ENCODE measurements around the gene BTF3. TPM values are rescaled to one million over a fixed set of nuclear protein-coding genes. Genes with fewer than 3 reads are reported as not detected.

Gene BTF3
- 947 and 972 TPM in 2 replicates for polyA plus RNA-seq (2013)

- no peaks in the 10 kb centered on the region for H3K27me3 ChIP-seq (ENCODE audit: insufficient read depth, low read length)
- H3K27ac ChIP-seq (ENCODE audit: low read depth, low read length) = peak within 1 kb of the TSS; percentile 42
- no peak within 1 kb of the TSS for H3K23ac ChIP-seq (ENCODE audit: low read length)
- H3K4me3 ChIP-seq (ENCODE audit: low read depth, low read length) = peak within 1 kb of the TSS; percentile 97
- H2BK120ac ChIP-seq (ENCODE audit: insufficient read depth, low read length, poor library complexity) = peak within 1 kb of the TSS; percentile 28
- H3K4ac ChIP-seq (ENCODE audit: low read depth, low read length) = peak within 1 kb of the TSS; percentile 81
- H3K79me2 ChIP-seq (ENCODE audit: control insufficient read depth, insufficient read depth, low read length, poor library complexity) = peaks cover 9% of the 10 kb centered on the region
- H4K12ac ChIP-seq (ENCODE audit: low read depth, low read length) = peak within 1 kb of the TSS; percentile 94
- H3K4me2 ChIP-seq (ENCODE audit: low read length) = peak within 1 kb of the TSS; percentile 71
- peak within 1 kb of the TSS; percentile 97 for H3K14ac ChIP-seq (ENCODE audit: low read length)
- peak within 1 kb of the TSS; percentile 73 for H4K91ac ChIP-seq (ENCODE audit: low read depth, low read length)
- DNase-seq = peak; percentile 97 to 100
- H4K8ac ChIP-seq (ENCODE audit: low read depth, low read length) = peak within 1 kb of the TSS; percentile 99
- peak within 1 kb of the TSS; percentile 96 for H3K18ac ChIP-seq (ENCODE audit: low read length)
- peak within 1 kb of the TSS; percentile 93 for H2AFZ ChIP-seq (ENCODE audit: insufficient read depth, low read length, poor library complexity)
- peaks cover 11% of the 10 kb centered on the region for H3K79me1 ChIP-seq (ENCODE audit: low read length)
- no peaks in the 10 kb centered on the region for H3K9me3 ChIP-seq (ENCODE audit: insufficient read depth, low read depth, low read length)
- WGBS (ENCODE audit: extremely low coverage, insufficient coverage, insufficient read length) = no CpG with 5 or more reads among the region's 67 CpGs
- H3K36me3 ChIP-seq (ENCODE audit: control insufficient read depth in 1 of 2, insufficient read depth in 2 of 2, low read length in 2 of 2) = peaks cover 7 to 10% of the 10 kb centered on the region in 2 experiments
- peak within 1 kb of the TSS; percentile 64 for H2BK5ac ChIP-seq (ENCODE audit: low read depth, low read length, poor library complexity)
- H3K9ac ChIP-seq (ENCODE audit: low read length) = peak within 1 kb of the TSS; percentile 92
- H2AK5ac ChIP-seq (ENCODE audit: low read length) = peak within 1 kb of the TSS; percentile 87
- no peak within 1 kb of the TSS for H2BK12ac ChIP-seq (ENCODE audit: low read length)
- peaks cover 0 to 5% of the 10 kb centered on the region in 2 experiments for H3K4me1 ChIP-seq (ENCODE audit: control insufficient read depth in 1 of 2, insufficient read depth in 2 of 2, low read length in 2 of 2)
Observed at GRCh38 chr5:73498057-73498992, at the start of gene BTF3. BTF3 (plus strand) TSS chr5:73498442; CDS start chr5:73498668, 226 bp downstream.

- WGBS (ENCODE audit: extremely low coverage, insufficient coverage, insufficient read length) = no CpG with 5 or more reads among the region's 59 CpGs
- Histone ChIP-seq H3K9ac (ENCODE audit: low read length) (no peak within 1 kb of the TSS), H3K23ac (ENCODE audit: low read length) (no peak within 1 kb of the TSS)
Observed at GRCh38 chr5:73448463-73449136, 49.6 kb upstream of the BTF3 start, which contains the start of gene FOXD1. FOXD1 (minus strand) TSS chr5:73448777; CDS start chr5:73448362, 415 bp downstream.

GRCh38 chr5:73450137-73450536 lies 48.1 kb upstream of the BTF3 start:
- no CpG with 5 or more reads among the region's 7 CpGs for WGBS (ENCODE audit: extremely low coverage, insufficient coverage, insufficient read length)
- H3K9ac ChIP-seq (ENCODE audit: low read length) = no peak overlapping the region
- H2BK120ac ChIP-seq (ENCODE audit: insufficient read depth, low read length, poor library complexity) = no peak overlapping the region
- no peak overlapping the region for H2AFZ ChIP-seq (ENCODE audit: insufficient read depth, low read length, poor library complexity)
- DNase-seq = no peak
- H4K12ac ChIP-seq (ENCODE audit: low read depth, low read length) = no peak overlapping the region
- no peaks in the 10 kb centered on the region for H3K79me2 ChIP-seq (ENCODE audit: control insufficient read depth, insufficient read depth, low read length, poor library complexity)
- no peaks in the 10 kb centered on the region for H3K79me1 ChIP-seq (ENCODE audit: low read length)
- no peak overlapping the region for H4K91ac ChIP-seq (ENCODE audit: low read depth, low read length)
- no peak overlapping the region for H2BK12ac ChIP-seq (ENCODE audit: low read length)
- no peak overlapping the region for H3K4me3 ChIP-seq (ENCODE audit: low read depth, low read length)
- no peak overlapping the region for H4K8ac ChIP-seq (ENCODE audit: low read depth, low read length)
- H3K36me3 ChIP-seq (ENCODE audit: control insufficient read depth in 1 of 2, insufficient read depth in 2 of 2, low read length in 2 of 2) = no peaks in the 10 kb centered on the region
- no peak overlapping the region for H2AK5ac ChIP-seq (ENCODE audit: low read length)
- peaks cover 51% of the 10 kb centered on the region for H3K27me3 ChIP-seq (ENCODE audit: insufficient read depth, low read length)
- peaks cover 17 to 23% of the 10 kb centered on the region in 2 experiments for H3K4me1 ChIP-seq (ENCODE audit: control insufficient read depth in 1 of 2, insufficient read depth in 2 of 2, low read length in 2 of 2)
- no peak overlapping the region for H3K4ac ChIP-seq (ENCODE audit: low read depth, low read length)
- H3K23ac ChIP-seq (ENCODE audit: low read length) = no peak overlapping the region
- H3K18ac ChIP-seq (ENCODE audit: low read length) = no peak overlapping the region
- no peak overlapping the region for H2BK5ac ChIP-seq (ENCODE audit: low read depth, low read length, poor library complexity)
- H3K27ac ChIP-seq (ENCODE audit: low read depth, low read length) = no peak overlapping the region
- H3K4me2 ChIP-seq (ENCODE audit: low read length) = no peak overlapping the region
- no peaks in the 10 kb centered on the region for H3K9me3 ChIP-seq (ENCODE audit: insufficient read depth, low read depth, low read length)
- no peak overlapping the region for H3K14ac ChIP-seq (ENCODE audit: low read length)

More at GRCh38 chr5:73448463-73449136, 49.6 kb upstream of the BTF3 start, which contains the start of gene FOXD1:
- no peaks in the 10 kb centered on the region for H3K79me1 ChIP-seq (ENCODE audit: low read length)
- no peak within 1 kb of the TSS for H4K91ac ChIP-seq (ENCODE audit: low read depth, low read length)
- peak; percentile 55 to 74 for DNase-seq
- H3K4me2 ChIP-seq (ENCODE audit: low read length) = peak within 1 kb of the TSS; percentile 93
- H2BK120ac ChIP-seq (ENCODE audit: insufficient read depth, low read length, poor library complexity) = no peak within 1 kb of the TSS
- peaks cover 3% of the 10 kb centered on the region for H3K9me3 ChIP-seq (ENCODE audit: insufficient read depth, low read depth, low read length)
- no peak within 1 kb of the TSS for H2AK5ac ChIP-seq (ENCODE audit: low read length)
- H2AFZ ChIP-seq (ENCODE audit: insufficient read depth, low read length, poor library complexity) = peak within 1 kb of the TSS; percentile 61
- H3K4me3 ChIP-seq (ENCODE audit: low read depth, low read length) = peak within 1 kb of the TSS; percentile 68
- no peak within 1 kb of the TSS for H3K27ac ChIP-seq (ENCODE audit: low read depth, low read length)
- H4K8ac ChIP-seq (ENCODE audit: low read depth, low read length) = no peak within 1 kb of the TSS
- H2BK12ac ChIP-seq (ENCODE audit: low read length) = no peak within 1 kb of the TSS
- no peak within 1 kb of the TSS for H3K14ac ChIP-seq (ENCODE audit: low read length)
- H3K79me2 ChIP-seq (ENCODE audit: control insufficient read depth, insufficient read depth, low read length, poor library complexity) = no peaks in the 10 kb centered on the region
- H3K36me3 ChIP-seq (ENCODE audit: control insufficient read depth in 1 of 2, insufficient read depth in 2 of 2, low read length in 2 of 2) = no peaks in the 10 kb centered on the region
- no peak within 1 kb of the TSS for H3K4ac ChIP-seq (ENCODE audit: low read depth, low read length)
- no peak within 1 kb of the TSS for H4K12ac ChIP-seq (ENCODE audit: low read depth, low read length)
- H3K18ac ChIP-seq (ENCODE audit: low read length) = no peak within 1 kb of the TSS
- no peak within 1 kb of the TSS for H2BK5ac ChIP-seq (ENCODE audit: low read depth, low read length, poor library complexity)
- peaks cover 66% of the 10 kb centered on the region for H3K27me3 ChIP-seq (ENCODE audit: insufficient read depth, low read length)
- peaks cover 17 to 23% of the 10 kb centered on the region in 2 experiments for H3K4me1 ChIP-seq (ENCODE audit: control insufficient read depth in 1 of 2, insufficient read depth in 2 of 2, low read length in 2 of 2)

GRCh38 chr5:73450672-73451223 lies 47.5 kb upstream of the BTF3 start:
- Histone ChIP-seq H3K36me3 (ENCODE audit: control insufficient read depth in 1 of 2, insufficient read depth in 2 of 2, low read length in 2 of 2) (no peaks in the 10 kb centered on the region), H3K18ac (ENCODE audit: low read length) (no peak overlapping the region), H4K8ac (ENCODE audit: low read depth, low read length) (no peak overlapping the region), H3K79me2 (ENCODE audit: control insufficient read depth, insufficient read depth, low read length, poor library complexity) (no peaks in the 10 kb centered on the region), H2BK120ac (ENCODE audit: insufficient read depth, low read length, poor library complexity) (no peak overlapping the region), H3K9me3 (ENCODE audit: insufficient read depth, low read depth, low read length) (no peaks in the 10 kb centered on the region), H3K4me3 (ENCODE audit: low read depth, low read length) (peak overlapping the region; percentile 56), H3K27ac (ENCODE audit: low read depth, low read length) (no peak overlapping the region), H3K4me1 (ENCODE audit: control insufficient read depth in 1 of 2, insufficient read depth in 2 of 2, low read length in 2 of 2) (peaks cover 17 to 23% of the 10 kb centered on the region in 2 experiments), H3K79me1 (ENCODE audit: low read length) (no peaks in the 10 kb centered on the region), H2BK5ac (ENCODE audit: low read depth, low read length, poor library complexity) (no peak overlapping the region), H3K14ac (ENCODE audit: low read length) (no peak overlapping the region), H4K91ac (ENCODE audit: low read depth, low read length) (no peak overlapping the region), H4K12ac (ENCODE audit: low read depth, low read length) (no peak overlapping the region), H3K4me2 (ENCODE audit: low read length) (peak overlapping the region; percentile 81), H3K9ac (ENCODE audit: low read length) (no peak overlapping the region), H3K4ac (ENCODE audit: low read depth, low read length) (no peak overlapping the region), H3K23ac (ENCODE audit: low read length) (no peak overlapping the region), H2BK12ac (ENCODE audit: low read length) (no peak overlapping the region), H3K27me3 (ENCODE audit: insufficient read depth, low read length) (peaks cover 51% of the 10 kb centered on the region), H2AK5ac (ENCODE audit: low read length) (no peak overlapping the region), H2AFZ (ENCODE audit: insufficient read depth, low read length, poor library complexity) (no peak overlapping the region)
- DNase-seq = peak in 1 of 2 donors; percentile 40
- no CpG with 5 or more reads among the region's 27 CpGs for WGBS (ENCODE audit: extremely low coverage, insufficient coverage, insufficient read length)

All from trophoblast cell (in vitro differentiated cells and primary cell).